Measurements from ENCODE around the gene AK1. TPM values are rescaled to one million over a fixed set of nuclear protein-coding genes. Genes with fewer than 3 reads are reported as not detected.
"Not testable (repeated sequence)": the region's sequence is repeated elsewhere in the genome, so short reads cannot be mapped to it uniquely, and the experiment has no call there.

AK1 gene
- total RNA-seq, 1 experiment from 2014 or later = 12.2 TPM

DNA sequence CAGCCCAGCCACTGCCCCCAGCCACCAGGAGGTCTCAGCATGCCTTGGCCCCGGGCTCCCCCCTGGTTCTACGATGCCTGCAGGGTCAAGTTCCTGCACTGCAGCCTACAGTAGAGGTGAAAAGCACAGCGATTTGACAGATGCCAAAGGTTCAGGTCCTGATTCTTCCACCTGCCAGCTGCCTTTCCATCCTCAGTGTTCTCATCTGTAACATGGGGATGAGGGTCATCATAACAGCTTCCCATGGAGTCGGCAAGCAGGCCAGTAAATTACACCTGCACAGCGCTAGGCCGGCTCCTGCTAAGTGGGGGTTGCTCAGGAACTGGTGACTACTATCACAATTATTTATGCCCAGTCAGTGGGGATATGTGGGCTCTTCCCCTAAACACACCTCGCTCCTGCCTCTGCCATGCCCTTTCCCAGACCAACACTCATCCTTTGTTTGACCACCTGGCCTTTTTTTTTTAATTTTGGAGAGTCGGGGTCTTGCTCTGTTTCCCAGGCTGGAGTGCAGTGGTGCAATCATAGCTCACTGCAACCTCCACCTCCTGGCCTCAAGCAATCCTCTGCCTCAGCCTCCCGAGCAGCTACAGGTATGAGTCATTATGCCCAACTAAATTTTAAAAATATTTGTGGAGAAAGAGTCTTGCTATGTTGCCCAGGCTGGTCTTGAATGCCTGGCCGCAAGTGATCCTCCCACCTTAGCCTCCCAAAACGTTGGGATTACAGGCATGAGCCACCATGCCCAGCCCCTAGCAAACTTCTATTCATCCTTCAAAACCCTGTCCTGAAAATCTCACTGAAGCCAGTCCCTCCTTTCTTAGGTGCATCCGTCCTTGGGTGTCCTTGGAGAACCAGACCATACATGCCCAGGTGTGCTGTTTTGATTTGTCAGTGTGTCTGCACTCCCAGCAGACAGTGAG is 29.4 kb downstream of the AK1 start:
- Mint-ChIP-seq H3K9me3 (ENCODE audit: low read depth, unreplicated experiment) (peaks cover 8% of the 10 kb centered on the region), H3K36me3 (ENCODE audit: insufficient read depth, unreplicated experiment) (no peaks in the 10 kb centered on the region), H3K27me3 (ENCODE audit: unreplicated experiment) (peaks cover 11% of the 10 kb centered on the region), H3K4me1 (ENCODE audit: low read depth, unreplicated experiment) (no peaks in the 10 kb centered on the region), H3K4me3 (ENCODE audit: low read depth, unreplicated experiment) (no peak overlapping the region), H3K27ac (ENCODE audit: unreplicated experiment) (no peak overlapping the region)
- no TSS peak for BruUV-seq (replicated peaks)
- TF ChIP-seq, protein P1, sequence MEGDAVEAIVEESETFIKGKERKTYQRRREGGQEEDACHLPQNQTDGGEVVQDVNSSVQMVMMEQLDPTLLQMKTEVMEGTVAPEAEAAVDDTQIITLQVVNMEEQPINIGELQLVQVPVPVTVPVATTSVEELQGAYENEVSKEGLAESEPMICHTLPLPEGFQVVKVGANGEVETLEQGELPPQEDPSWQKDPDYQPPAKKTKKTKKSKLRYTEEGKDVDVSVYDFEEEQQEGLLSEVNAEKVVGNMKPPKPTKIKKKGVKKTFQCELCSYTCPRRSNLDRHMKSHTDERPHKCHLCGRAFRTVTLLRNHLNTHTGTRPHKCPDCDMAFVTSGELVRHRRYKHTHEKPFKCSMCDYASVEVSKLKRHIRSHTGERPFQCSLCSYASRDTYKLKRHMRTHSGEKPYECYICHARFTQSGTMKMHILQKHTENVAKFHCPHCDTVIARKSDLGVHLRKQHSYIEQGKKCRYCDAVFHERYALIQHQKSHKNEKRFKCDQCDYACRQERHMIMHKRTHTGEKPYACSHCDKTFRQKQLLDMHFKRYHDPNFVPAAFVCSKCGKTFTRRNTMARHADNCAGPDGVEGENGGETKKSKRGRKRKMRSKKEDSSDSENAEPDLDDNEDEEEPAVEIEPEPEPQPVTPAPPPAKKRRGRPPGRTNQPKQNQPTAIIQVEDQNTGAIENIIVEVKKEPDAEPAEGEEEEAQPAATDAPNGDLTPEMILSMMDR (IDR thresholded peaks at IDR 0.05; ENCODE audit: unreplicated experiment) = no peak
- intact Hi-C loops (cut with micrococcal nuclease; ENCODE audit: unreplicated experiment) = no loop called here
- CTCF ChIA-PET = no interaction called here
- DNase-seq = no peak

DNA sequence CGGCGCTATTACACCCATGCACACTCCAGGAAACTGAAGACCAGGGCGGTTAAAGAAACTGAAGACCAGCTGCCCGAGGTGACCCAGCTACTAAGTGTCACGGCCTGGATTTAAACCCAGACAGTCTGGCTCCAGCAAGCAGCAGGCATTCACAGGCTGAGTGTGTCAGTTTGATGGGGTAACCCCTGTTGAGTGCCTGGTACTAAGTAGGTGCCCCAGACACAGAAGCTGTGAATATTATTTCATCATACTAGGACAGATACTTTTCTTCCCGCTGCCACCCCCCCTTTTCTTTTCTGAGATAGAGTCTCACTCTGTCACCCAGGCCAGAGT is 30.3 kb downstream of the AK1 start:
- Mint-ChIP-seq H3K27me3 (ENCODE audit: unreplicated experiment) (peaks cover 11% of the 10 kb centered on the region), H3K9me3 (ENCODE audit: low read depth, unreplicated experiment) (peaks cover 8% of the 10 kb centered on the region), H3K27ac (ENCODE audit: unreplicated experiment) (no peak overlapping the region), H3K36me3 (ENCODE audit: insufficient read depth, unreplicated experiment) (no peaks in the 10 kb centered on the region), H3K4me1 (ENCODE audit: low read depth, unreplicated experiment) (no peaks in the 10 kb centered on the region), H3K4me3 (ENCODE audit: low read depth, unreplicated experiment) (no peak overlapping the region)
- no TSS peak for BruUV-seq (replicated peaks)
- intact Hi-C loops (cut with micrococcal nuclease; ENCODE audit: unreplicated experiment) = no loop called here
- no peak for DNase-seq
- CTCF ChIA-PET = interaction anchor here (0.6 kb wide), 1 partner anchor 44 kb away, joined by 8 read pairs; the partner anchor contains the start of gene FPGS
- TF ChIP-seq, protein P1 (IDR thresholded peaks at IDR 0.05; ENCODE audit: unreplicated experiment) = no peak

DNA sequence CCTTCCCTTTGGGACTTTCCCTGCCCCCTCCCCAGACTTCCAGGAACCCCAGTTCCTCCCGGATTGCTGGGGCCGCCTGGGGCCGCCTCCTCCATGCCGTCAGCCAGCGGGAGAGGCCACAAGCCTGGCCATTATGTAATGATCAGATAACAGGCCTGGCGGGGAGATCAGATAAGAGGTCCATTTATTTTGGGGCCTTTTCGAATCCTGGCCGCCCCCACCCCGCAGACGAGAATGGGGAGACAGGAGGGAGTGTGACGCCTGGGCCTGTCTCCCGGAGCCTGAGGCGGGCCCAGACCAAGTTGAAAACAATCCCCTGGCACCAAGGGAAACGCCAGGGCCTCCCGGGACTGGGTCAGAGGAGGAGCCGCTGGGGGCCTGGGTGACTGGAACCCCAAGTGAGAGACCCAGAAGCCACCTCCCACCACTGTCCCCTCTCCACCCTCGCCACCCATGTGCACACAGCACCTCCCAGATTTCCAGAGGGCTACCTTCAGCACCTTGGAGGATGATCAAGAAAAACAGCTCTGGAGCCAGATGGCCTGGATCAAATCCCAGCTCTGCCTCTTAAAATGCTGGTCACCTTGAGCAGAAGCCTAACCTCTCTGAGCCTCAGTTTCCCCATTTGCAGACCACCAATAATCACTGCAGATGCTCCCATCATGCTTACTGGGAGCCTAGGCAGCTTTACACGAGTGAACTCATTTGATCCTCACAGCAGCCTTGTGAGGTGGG is 30.9 kb downstream of the AK1 start:
- no peaks in the 10 kb centered on the region for H3K36me3 Mint-ChIP-seq (ENCODE audit: insufficient read depth, unreplicated experiment)
- CTCF ChIA-PET = interaction anchor here (0.5 to 0.6 kb wide), 2 partner anchors 44 to 192 kb away, joined by 3 to 8 read pairs; partner anchors contain the start of gene FPGS
- H3K4me3 Mint-ChIP-seq (ENCODE audit: low read depth, unreplicated experiment) = no peak overlapping the region
- peaks cover 8% of the 10 kb centered on the region for H3K9me3 Mint-ChIP-seq (ENCODE audit: low read depth, unreplicated experiment)
- H3K27ac Mint-ChIP-seq (ENCODE audit: unreplicated experiment) = no peak overlapping the region
- DNase-seq = no peak
- intact Hi-C loops (cut with micrococcal nuclease; ENCODE audit: unreplicated experiment) = no loop called here
- H3K4me1 Mint-ChIP-seq (ENCODE audit: low read depth, unreplicated experiment) = no peaks in the 10 kb centered on the region
- BruUV-seq (replicated peaks) = no TSS peak
- peaks cover 11% of the 10 kb centered on the region for H3K27me3 Mint-ChIP-seq (ENCODE audit: unreplicated experiment)
- TF ChIP-seq, protein P1 (IDR thresholded peaks at IDR 0.05; ENCODE audit: unreplicated experiment) = no peak

DNA sequence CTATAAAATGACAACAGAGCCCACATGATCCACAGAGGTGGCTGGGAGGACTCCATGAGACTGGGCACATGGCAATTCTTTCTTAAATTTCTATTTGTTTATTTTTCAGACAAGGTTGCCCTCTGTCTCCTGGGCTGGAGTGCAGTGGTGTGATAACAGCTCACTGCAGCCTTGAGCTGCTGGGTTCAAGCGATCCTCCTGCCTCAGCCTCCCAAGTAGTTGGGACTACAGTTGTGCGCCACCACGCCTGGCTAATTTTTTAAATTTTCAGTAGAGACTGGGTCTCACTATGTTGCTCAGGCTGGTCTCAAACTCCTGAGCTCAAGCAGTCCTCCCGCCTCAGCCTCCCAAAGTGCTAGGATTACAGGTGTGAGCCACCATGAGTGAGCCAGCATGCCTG is 31.9 kb downstream of the AK1 start:
- intact Hi-C loops (cut with micrococcal nuclease; ENCODE audit: unreplicated experiment); H3K9me3 Mint-ChIP-seq (ENCODE audit: low read depth, unreplicated experiment); H3K27ac Mint-ChIP-seq (ENCODE audit: unreplicated experiment); H3K4me3 Mint-ChIP-seq (ENCODE audit: low read depth, unreplicated experiment); CTCF ChIA-PET; DNase-seq; H3K36me3 Mint-ChIP-seq (ENCODE audit: insufficient read depth, unreplicated experiment); H3K4me1 Mint-ChIP-seq (ENCODE audit: low read depth, unreplicated experiment); BruUV-seq (replicated peaks): not testable (repeated sequence)
- H3K27me3 Mint-ChIP-seq (ENCODE audit: unreplicated experiment) = peaks cover 11% of the 10 kb centered on the region
